GM13976 (cell line): Measurements from ENCODE around the gene TXLNG.
"Not testable (repeated sequence)": the region's sequence is repeated elsewhere in the genome, so short reads cannot be mapped to it uniquely, and the experiment has no call there.

Source experiments
- DNase-seq: peaks from one replicate; pipeline ENCODE4 v3.0.0; 2012; ENCODE audit warnings: low spot score
- in situ Hi-C: fragments of 300-500 bp; cut with MboI; formaldehyde crosslinking; loops from one replicate; pipeline ENCODE4 v1.12.0; 2022; ENCODE audit warnings: low sequenced_read_pairs, mixed read lengths, inconsistent platforms; ENCODE audit not compliant: unreplicated experiment
- TF ChIP-seq, protein P1 (sequence below): IDR thresholded peaks from 2 replicates; pipeline ENCODE4 v1.5.1; 2012; ENCODE audit warnings: borderline replicate concordance, mild to moderate bottlenecking; ENCODE audit not compliant: insufficient read depth; ENCODE audit errors: extremely low read depth, missing control alignments, control extremely low read depth

Gene TXLNG

DNA sequence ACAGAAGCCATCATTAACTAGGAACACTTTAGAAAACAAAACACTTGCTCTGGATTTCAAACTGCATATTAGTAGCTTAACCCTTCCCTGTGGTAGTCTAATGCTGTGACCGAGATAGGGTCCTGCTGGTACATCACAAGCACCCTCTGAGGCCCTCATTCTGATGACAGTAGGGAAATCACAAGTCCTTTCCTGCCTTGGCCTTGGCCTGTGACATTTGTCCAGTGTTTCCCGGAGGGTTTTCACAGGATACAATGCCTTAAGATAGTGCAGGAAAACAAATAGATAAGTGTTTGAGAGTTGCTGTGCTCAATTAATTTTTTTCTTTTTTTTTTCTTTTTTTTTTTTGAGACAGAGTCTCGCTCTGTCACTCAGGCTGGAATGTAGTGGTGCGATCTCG is 37.8 kb upstream of the TXLNG start:
- TF ChIP-seq, protein P1, sequence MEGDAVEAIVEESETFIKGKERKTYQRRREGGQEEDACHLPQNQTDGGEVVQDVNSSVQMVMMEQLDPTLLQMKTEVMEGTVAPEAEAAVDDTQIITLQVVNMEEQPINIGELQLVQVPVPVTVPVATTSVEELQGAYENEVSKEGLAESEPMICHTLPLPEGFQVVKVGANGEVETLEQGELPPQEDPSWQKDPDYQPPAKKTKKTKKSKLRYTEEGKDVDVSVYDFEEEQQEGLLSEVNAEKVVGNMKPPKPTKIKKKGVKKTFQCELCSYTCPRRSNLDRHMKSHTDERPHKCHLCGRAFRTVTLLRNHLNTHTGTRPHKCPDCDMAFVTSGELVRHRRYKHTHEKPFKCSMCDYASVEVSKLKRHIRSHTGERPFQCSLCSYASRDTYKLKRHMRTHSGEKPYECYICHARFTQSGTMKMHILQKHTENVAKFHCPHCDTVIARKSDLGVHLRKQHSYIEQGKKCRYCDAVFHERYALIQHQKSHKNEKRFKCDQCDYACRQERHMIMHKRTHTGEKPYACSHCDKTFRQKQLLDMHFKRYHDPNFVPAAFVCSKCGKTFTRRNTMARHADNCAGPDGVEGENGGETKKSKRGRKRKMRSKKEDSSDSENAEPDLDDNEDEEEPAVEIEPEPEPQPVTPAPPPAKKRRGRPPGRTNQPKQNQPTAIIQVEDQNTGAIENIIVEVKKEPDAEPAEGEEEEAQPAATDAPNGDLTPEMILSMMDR: no peak
- DNase-seq: no peak
- in situ Hi-C loops: no loop called here

DNA sequence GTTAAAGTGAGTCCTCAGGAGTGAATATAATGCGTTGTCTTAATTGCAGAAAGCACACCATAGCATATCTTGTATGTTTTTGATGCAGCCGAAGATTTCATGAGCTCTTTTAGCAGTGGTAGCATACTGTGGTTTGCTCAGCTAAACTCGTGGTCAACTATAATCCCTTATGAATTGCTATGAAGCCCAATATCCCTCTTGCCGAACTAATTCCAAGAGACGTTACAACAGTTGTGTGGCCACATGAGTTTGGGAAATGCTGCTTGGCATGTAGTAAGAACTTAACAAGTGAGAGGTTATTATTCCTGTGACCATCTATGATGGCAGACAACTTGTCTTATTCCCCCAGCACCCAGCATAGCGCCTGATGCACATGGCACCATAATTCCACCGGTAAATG is 36.1 kb upstream of the TXLNG start:
- TF ChIP-seq, protein P1: no peak
- in situ Hi-C loops: no loop called here
- DNase-seq: no peak

DNA sequence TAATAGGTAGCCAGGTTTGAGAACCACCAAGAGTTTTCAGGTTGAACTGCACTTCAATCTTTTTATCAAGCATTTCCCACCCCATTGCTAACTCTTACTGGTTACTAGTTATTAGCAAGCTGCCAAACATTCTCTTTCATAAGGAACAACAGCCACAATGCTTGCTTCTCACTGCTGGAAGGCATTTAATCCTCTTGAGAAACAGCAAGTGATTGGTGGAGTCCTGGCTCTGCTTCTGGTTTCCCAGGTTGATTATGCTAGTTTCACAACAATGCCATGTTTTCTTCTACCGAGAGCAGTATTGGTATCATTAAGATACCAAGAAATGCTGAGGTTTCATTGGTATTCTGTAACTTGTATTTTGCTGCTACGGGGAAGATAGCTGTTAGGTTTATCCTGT is 32.2 kb upstream of the TXLNG start:
- no peak for DNase-seq
- TF ChIP-seq, protein P1: no peak
- in situ Hi-C loops: no loop called here

DNA sequence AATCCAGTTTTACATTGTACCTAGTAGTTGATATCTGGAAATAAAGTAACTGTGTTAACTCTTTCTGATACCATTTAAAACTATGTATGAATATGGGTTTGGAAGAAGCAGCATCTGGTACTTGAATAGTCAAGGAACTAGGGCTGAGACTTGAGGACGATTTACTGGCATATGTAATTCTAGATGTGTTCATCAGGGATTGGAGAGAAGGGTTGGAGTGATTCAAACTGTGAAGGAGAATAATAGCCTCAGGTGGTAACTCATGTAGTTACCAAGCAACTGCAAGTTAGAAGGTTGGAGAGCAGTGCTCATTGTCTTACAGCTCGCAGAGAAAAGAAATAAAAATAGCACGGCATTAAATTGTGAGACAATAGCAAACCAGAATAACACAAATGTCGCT is 29.5 kb upstream of the TXLNG start:
- no peak for DNase-seq
- in situ Hi-C loops: no loop called here
- TF ChIP-seq, protein P1: no peak

DNA sequence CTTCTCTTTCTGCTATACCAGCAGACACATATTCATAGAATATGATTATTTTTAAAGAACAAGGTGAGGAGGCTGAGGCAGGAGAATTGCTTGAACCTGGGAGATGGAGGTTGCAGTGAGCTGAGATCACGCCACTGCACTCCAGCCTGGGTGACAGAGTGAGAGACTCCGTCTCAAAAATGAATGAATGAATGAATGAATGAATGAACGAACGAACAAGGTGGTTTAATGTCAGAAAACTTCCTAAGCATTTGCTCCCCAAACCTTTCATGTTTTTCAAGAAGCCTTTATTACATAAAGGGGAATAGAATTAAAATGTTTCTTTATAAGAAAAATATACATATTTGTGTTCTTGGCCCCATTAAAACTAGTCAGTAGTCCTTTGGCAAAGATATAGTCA is 24.8 kb upstream of the TXLNG start:
- DNase-seq, in situ Hi-C loops: not testable (repeated sequence)

DNA sequence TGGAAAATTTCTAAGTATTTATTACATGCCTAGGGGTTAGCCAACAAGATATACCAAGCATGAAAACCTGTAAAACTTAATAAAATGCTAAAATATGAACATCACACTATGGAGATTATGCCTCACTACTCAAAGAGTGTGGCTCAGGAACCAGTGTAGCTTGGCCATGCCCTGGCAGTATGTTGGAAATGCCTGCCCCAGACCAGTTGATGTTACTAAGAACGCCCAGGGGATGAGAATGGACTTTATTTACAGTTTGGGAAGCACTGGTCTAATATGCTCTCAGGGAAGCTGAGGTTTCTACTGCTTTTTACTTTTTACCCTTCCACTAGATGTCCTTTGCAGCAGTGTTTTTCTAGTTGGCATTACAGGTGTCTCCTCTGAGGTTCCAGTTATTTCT is 23.7 kb upstream of the TXLNG start:
- in situ Hi-C loops: no loop called here
- TF ChIP-seq, protein P1: no peak
- DNase-seq: no peak

DNA sequence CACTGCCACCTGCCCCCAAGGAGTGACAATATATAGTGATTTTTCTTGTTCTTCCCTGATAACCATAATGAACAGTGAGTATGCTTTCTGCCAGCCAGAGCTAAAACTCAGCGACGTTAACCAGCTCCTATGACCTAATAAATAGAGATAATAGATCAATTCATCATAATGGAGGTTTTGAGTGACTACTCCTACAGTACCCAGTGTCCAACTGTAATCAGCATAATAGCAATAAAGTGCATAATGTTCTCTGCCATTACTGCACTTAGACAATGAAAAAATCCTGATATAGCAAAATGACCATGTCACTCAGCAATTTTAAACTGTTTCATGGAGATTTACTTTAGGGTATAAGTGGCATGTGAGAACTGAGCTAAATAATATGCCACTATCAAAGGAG is 20.7 kb upstream of the TXLNG start:
- TF ChIP-seq, protein P1: no peak
- DNase-seq: no peak
- in situ Hi-C loops: no loop called here
